Testis (tissue), 2 donors: Measurements from ENCODE around the gene VAMP5.

Experiments
- POLR2A ChIP-seq: fragments of 450-650 bp; IDR thresholded peaks from one replicate; pipeline ENCODE4 v1.6.1; 2017; ENCODE audit warnings: antibody characterized with exemption, mild to moderate bottlenecking, moderate library complexity
- TF ChIP-seq, protein P1 (sequence below), 3 experiments: fragments of 450-650 bp in 2 of 3; fragments of 200-600 bp in 1 of 3; sonication (generic) in 1 of 3; IDR thresholded peaks; one replicate each; pipeline ENCODE4 v1.5.1; 2016 to 2019; ENCODE audit warnings: antibody characterized with exemption in 3 of 3, mild to moderate bottlenecking in 2 of 3, moderate library complexity in 1 of 3

DNA sequence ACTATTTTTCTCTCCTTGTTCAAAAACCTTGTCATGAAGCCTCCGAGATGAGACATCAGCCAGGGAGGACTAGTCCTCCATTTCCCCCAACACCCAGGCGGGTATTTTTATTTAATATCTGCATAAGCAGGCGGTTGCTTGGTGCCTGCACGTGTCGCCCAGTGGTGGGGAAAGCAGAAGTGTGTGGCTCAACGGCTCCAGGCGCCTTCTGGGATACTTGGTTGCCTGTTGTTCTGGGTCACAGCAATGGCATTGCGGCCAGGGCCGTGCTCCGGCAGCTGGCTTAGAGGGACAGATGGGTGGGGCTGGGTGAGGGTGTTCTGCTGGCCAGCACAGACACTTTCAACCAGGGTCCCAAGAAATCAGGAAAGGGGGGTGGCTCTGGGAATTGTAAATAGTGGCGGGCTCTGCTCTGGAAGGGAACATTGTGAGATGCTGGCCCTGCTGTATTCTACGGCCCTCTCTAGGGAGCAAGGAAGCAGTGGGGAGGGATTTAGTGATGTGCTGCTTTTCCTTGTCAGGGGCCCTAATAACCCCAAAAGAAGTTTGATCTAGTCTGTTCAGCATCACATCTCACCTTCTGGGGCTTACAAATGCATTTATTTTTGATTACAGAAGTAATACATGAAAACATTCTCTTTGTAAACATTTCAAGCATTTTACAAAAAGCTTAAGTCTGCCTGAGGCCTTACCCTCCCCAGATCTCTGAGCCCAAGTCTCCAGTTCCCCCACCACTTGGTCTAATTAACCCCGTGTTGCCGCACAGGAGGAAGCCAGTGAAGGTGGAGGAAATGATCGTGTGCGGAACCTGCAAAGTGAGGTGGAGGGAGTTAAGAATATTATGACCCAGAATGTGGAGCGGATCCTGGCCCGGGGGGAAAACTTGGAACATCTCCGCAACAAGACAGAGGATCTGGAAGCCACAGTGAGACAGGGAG lies 5.7 kb upstream of the VAMP5 start:
- TF ChIP-seq POLR2A, result no peak
- TF ChIP-seq, protein P1, sequence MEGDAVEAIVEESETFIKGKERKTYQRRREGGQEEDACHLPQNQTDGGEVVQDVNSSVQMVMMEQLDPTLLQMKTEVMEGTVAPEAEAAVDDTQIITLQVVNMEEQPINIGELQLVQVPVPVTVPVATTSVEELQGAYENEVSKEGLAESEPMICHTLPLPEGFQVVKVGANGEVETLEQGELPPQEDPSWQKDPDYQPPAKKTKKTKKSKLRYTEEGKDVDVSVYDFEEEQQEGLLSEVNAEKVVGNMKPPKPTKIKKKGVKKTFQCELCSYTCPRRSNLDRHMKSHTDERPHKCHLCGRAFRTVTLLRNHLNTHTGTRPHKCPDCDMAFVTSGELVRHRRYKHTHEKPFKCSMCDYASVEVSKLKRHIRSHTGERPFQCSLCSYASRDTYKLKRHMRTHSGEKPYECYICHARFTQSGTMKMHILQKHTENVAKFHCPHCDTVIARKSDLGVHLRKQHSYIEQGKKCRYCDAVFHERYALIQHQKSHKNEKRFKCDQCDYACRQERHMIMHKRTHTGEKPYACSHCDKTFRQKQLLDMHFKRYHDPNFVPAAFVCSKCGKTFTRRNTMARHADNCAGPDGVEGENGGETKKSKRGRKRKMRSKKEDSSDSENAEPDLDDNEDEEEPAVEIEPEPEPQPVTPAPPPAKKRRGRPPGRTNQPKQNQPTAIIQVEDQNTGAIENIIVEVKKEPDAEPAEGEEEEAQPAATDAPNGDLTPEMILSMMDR (IDR thresholded peaks at IDR 0.05), result no peak
